H1 (cell line): Measurements from ENCODE around the gene CCDC78.

ENCODE experiments used
- CEBPB ChIP-seq: IDR thresholded peaks from 2 replicates; pipeline ENCODE4 v1.6.1; 2012; ENCODE audit warnings: low read depth, low read length
- SIN3A ChIP-seq, 2 experiments: IDR thresholded peaks in 1 of 2; conservative IDR thresholded peaks in 1 of 2; 2 replicates each; pipeline ENCODE4 v1.6.1; 2011 to 2012; ENCODE audit warnings: low read length in 2 of 2, improper control_type of control experiment in 1 of 2, low read depth in 1 of 2, mild to moderate bottlenecking in 1 of 2
- TAF1 ChIP-seq: IDR thresholded peaks from 2 replicates; pipeline ENCODE4 v1.6.1; 2011; ENCODE audit warnings: mild to moderate bottlenecking, low read depth, low read length
- TF ChIP-seq, protein P1 (sequence below), 3 experiments: IDR thresholded peaks; 1 replicate in 2 of 3; 2 replicates in 1 of 3; pipeline versions ENCODE4 v1.5.1 to v1.6.1; 2011; ENCODE audit warnings: low read length in 3 of 3, mild to moderate bottlenecking in 3 of 3, inconsistent platforms in 2 of 3, low read depth in 1 of 3, moderate library complexity in 1 of 3; ENCODE audit not compliant: insufficient read depth in 1 of 3; ENCODE audit errors: control extremely low read depth in 1 of 3

DNA sequence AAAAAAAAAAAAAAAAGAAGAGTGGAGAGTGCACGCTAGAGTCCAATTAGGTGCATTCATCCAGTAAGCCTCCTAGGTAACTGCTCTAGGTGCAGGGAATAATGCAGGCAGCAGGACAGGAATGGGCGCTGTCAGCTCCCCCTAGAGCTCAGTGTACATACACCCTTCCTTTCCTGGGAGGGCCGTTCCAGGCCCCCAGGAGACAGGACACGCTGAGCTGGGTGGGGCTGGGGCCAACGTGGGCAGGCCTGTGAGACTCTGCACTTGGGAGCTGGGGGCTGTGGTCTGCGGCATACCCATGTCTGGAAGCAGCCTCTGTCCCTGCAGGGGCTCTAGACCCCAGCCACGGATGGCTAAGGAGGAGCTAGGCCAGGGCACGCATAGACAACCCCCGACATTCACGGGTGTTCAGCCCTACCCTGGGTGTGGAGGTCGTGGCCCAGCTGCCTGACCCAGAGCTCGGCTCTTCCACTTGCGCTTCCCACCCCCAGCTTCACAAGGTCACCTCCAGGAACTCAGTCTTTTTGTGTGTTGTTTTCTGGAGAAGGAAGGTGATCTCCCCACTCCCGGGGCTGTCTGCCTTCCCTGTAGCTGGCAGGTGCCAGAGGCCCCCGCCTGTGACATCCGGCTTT is 6.3 kb downstream of the CCDC78 start:
- TF ChIP-seq SIN3A (conservative IDR thresholded peaks at IDR 0.05 in 1 of 2, IDR thresholded peaks at IDR 0.05 in 1 of 2; ENCODE audit: low read depth in 1 of 2, low read length in 2 of 2) (no peak), CEBPB (no peak), TAF1 (no peak)
- TF ChIP-seq, protein P1, sequence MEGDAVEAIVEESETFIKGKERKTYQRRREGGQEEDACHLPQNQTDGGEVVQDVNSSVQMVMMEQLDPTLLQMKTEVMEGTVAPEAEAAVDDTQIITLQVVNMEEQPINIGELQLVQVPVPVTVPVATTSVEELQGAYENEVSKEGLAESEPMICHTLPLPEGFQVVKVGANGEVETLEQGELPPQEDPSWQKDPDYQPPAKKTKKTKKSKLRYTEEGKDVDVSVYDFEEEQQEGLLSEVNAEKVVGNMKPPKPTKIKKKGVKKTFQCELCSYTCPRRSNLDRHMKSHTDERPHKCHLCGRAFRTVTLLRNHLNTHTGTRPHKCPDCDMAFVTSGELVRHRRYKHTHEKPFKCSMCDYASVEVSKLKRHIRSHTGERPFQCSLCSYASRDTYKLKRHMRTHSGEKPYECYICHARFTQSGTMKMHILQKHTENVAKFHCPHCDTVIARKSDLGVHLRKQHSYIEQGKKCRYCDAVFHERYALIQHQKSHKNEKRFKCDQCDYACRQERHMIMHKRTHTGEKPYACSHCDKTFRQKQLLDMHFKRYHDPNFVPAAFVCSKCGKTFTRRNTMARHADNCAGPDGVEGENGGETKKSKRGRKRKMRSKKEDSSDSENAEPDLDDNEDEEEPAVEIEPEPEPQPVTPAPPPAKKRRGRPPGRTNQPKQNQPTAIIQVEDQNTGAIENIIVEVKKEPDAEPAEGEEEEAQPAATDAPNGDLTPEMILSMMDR (IDR thresholded peaks at IDR 0.05; ENCODE audit: control extremely low read depth in 1 of 3, insufficient read depth in 1 of 3, low read depth in 1 of 3, low read length in 3 of 3), result 0 out of 4 replicates have a peak, but pooled peaks of 1 of the 3 experiments have one; percentile 4
